ENCODE results near the gene GARRE1.

Gene GARRE1

DNA sequence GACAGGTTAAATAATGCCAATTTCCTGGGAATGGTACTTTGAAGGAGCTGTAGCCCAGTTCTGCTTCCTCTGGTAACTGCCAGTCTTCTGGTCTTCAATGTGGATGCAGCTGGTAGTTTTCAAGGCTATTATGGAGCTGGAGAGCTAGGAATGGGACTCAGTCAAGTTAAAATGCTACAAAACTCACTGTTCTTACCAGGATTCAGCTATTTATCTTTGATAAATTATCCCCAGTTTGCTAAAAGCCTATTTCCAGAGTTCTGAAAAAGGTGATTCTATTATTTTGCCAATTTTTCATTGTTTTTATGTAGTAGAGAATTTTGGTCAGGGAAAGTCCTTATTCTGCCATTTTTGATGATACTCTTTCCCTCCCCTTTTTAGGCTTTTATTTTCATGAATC lies 40.7 kb downstream of the GARRE1 start:
- no peak for DNase-seq

DNA sequence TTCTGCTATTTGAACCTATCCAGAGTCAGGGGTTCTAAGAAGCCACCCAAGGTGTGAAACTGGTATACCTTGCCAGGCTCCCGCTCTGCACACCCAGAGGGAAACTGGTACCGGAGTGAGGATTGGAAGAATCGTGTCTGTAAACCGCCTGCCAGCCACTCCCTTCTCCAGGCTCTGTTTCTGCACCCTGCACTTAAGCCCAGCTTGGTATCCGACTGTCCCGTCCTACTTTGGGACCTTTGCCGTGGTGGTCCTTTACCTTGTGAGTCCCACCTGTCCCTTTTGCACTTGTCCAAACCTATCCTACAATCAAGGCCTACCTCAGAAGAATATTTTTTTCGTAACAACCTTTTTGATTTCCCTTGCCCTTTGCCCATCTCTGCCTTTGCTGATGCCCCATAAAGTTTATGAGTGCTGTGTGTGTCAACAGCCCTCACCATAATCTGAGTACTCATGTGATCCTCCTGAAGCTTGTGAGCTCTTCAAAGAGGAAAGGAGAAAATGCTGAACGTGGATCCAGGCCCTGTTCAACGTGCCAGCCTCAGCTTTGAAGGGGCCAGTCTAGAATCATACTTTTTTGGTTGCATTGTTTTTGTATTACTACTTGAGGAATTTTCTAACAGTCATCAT lies 44.7 kb downstream of the GARRE1 start:
- no peak for DNase-seq

DNA sequence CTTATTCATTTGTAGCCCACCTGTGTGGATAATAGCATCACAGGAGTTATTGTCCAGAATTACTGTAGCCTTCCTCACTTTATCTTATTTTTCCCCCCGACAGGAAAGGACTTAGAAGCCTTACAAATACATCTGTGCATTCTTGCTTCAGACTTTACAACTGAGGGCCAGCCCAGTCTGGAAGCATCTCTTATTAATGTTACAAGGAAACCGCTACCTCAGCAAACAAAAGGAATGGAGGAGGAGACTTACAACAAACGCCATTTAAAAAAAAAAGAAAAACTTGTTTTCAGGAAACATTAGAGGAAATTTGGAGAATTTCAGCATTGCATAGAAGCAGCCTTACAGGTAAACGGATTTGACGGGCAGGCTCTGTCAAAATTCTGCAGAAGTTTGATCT lies 45.2 kb downstream of the GARRE1 start:
- no peak for DNase-seq

DNA sequence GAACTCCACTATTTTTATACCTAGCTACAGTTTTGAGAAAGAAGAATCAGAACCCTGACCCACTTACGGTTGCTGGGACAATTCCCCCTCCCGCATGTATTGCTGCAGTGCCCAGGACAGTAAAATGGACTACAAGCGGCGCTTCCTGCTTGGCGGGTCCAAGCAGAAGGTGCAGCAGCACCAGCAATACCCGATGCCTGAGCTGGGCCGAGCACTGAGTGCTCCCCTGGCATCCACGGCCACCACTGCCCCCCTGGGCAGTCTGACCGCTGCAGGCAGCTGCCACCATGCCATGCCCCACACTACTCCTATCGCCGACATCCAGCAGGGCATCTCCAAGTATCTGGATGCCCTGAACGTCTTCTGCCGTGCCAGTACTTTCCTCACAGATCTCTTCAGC lies 46.0 kb downstream of the GARRE1 start:
- no peak for DNase-seq

DNA sequence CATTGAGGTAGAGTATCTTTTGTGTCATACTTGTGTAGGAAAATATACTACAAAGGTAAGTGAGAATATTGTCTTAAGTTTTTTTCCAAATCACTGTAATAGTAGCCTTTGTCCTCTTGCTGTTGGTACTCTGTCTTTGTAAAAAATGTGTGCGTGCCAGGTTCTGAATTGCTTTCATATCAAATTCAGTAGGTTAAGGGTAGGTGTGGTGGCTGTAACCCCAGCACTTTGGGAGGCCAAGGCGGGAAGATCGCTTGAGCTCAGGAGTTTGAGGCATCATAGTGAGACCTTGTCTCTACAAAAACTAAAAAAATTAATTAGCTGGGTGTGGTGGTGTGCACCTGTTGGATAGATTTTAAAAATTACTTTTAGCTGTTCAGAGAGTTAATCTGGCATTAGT lies 46.6 kb downstream of the GARRE1 start:
- DNase-seq = no peak
